DMS53 treated with DMSO at 0.1 percent for 48 hours (cell line): ENCODE data around the gene KLF5.
"Not testable (repeated sequence)": the region's sequence is repeated elsewhere in the genome, so short reads cannot be mapped to it uniquely, and the experiment has no call there.

Experiments
- DNase-seq: peaks from one replicate; lab custom pipeline; 2025; ENCODE audit not compliant: unreplicated experiment; lab: John Stamatoyannopoulos, UW

KLF5 gene

DNA sequence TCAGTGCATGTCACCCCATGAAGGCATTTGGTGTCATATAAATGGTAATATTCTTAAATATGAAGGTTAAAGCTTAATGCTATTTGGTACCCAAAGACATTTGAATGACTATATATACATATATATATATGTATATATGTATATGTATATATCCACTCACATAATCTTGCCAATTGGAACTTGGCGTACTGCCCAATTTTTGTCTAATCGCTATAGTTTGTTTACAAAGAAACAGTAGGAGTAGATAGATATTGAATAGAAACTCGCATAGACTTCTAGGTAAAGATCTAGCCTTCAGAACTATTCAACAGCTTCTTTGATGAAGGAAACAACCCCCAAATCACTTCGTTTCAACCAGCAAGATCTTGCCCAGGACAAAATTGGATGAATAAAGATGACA is 24.1 kb downstream of the KLF5 start:
- DNase-seq: no peak

- DNase-seq: no peak
Measured at GRCh38 chr13:73088332-73088935, 29.6 kb downstream of the KLF5 start.

- DNase-seq: no peak
Measured at GRCh38 chr13:73089213-73089612, 30.4 kb downstream of the KLF5 start.

GRCh38 chr13:73090116-73090822 is 31.5 kb downstream of the KLF5 start:
- peak; percentile 75 for DNase-seq

DNA sequence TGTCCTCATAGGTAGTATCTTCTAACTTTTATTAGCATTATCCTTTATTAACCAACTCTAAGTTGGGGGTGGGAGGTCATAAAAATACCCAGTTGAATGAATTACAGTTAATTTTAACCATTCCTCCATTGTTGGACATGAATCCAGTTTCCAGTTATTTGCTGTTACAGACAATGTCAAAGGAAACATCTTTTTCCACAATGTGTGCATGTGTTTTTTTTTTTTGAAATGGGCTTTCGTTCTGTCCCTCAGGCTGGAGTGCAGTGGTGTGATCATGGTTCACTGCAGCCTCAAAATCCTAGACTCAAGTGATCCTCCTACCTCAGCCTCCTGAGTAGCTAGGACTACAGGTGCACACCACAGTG is 32.0 kb downstream of the KLF5 start:
- no peak for DNase-seq

DNA sequence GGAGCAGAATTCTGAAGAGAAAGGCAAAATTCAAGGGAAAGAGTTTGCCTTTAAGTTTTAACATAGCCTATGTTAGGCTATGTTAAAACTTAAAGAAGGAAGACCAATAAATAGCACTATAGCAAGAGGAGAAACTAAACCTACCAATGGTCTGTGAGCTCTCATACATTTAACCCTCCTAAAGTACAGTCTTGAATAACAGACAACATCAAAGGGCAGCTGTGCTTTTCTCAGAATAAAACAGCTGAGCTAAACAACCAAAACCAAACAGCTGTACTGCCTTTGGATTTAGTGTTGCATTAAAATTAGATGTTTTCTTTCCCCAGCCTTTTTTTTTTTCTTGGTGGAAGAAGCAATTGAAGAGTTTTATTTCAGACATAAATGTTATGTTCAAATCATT is 34.0 kb downstream of the KLF5 start:
- DNase-seq: peak; percentile 1

DNA sequence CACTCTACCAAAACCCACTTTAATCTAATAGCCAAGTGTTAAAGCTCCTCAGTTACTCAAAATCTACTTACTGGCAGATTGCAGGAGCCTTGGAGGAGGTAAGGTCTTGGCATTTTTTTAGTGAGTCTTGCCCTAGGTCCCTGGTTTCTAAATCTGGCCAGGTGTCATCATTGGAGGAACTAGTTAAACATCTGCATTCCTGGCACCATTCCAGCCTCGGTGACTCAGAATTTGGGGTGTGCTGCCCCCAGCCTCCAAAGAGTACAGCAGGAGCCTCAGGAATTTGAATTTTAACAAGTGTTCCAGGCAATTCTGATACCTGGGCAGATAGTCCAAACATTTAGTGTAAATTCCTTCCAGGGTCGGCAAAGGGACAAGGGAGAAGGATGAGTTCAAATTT is 37.4 kb downstream of the KLF5 start:
- DNase-seq: no peak

GRCh38 chr13:73096638-73097037 is 37.8 kb downstream of the KLF5 start:
- DNase-seq: no peak

- DNase-seq: not testable (repeated sequence)
Measured at GRCh38 chr13:73100781-73101180, 42.0 kb downstream of the KLF5 start.

DNA sequence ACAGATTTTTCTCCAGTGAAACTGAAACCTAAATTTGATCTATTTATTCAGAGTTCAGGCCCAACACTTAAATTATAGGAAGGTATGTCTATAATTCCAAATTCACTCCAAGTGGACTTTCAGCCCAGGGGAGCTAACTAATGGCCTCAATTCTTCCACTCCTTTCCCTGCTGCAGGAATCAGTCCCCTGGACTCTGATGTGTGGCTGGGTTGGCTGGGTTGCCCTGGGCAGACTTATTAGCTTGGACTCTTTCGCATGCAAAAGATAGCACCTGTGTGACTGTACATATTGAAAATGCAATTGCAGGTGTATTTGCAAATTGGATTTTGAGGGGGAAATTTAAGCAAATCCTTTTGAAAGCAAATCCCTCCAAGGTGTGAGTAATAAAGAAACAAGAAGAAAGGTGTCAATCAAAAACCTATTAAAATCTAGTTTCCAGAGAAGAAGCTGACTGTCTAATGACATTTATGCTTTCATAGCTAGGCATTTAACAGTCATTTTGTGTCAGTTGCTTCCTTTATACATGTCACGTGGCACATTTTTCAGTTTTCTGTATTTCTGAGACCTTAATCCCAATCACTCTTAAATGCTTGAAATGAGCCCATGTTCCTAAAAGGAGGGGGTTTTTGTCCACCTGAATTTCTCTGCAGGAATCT is 42.7 kb downstream of the KLF5 start:
- DNase-seq: no peak

GRCh38 chr13:73103238-73103637 is 44.4 kb downstream of the KLF5 start:
- no peak for DNase-seq

DNA sequence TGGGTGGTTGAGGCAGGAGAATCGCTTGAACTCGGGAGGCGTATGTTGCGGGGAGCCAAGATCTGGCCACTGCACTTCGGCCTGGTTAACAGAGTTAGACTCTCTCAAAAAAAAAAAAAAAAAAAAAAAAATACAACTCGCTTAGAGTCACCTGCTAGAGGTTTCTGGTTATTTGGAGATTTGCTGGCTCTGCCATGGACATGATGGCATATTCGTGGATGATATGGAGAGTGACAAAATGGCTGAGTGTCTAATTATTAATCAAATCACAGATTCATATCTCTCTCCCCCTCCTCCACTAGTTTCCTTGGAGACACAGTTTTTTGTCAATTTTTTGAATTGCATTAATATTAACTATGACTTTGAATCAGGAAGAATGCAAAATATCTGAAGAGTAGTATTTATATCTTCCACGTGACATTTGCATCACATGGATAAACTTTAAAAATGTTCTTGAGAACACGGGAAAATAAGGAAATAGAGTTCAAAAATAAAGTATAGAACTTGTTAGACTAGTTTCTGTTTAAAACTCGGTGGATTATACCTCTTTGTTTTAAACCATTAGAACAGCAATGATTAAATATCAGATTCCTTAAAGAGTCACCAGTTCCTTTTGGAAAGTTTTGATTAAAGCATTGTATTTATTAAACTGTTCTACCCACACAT is 47.8 kb downstream of the KLF5 start:
- DNase-seq: no peak

GRCh38 chr13:73107481-73107880 is 48.7 kb downstream of the KLF5 start:
- DNase-seq: no peak

DNA sequence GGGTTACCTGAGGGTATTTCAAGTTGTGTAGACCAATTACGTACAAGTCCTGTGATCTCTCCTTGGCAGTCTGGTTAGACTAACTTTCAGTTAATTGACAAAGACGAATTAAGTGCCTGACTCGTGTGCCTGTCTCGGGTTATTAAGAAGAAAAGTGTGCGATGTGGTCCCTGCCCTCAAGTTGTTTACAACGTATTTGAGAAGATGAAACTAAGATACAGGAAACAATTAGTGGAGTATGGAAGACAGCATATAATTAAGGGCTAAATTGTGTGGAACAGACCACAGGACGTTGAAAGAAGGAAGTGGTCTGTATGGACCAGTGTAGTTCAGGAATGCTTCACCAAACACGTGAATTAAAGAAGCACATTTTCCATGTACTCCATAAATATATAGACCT is 49.2 kb downstream of the KLF5 start:
- no peak for DNase-seq

GRCh38 chr13:73109288-73109899 is 50.6 kb downstream of the KLF5 start:
- no peak for DNase-seq

DNA sequence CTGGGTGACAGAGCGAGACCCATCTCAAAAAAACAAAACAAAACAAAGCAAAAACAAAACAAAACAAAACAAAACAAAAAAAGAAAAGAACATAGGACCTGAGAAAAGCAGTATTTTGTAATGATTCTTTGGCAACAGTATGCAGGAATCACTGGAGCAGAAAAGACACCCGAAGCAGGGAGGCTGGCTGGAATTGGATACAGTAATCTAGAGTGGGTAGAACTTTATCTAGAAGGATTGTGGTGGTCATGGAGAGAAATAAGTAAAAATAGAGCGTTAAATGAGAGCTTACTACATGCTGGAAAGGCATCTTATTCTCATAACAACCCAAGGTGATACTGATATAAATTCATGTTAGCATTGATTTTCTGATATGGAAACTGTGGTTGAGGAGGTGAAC is 51.2 kb downstream of the KLF5 start:
- no peak for DNase-seq

GRCh38 chr13:73110814-73111213 is 52.0 kb downstream of the KLF5 start:
- no peak for DNase-seq

DNA sequence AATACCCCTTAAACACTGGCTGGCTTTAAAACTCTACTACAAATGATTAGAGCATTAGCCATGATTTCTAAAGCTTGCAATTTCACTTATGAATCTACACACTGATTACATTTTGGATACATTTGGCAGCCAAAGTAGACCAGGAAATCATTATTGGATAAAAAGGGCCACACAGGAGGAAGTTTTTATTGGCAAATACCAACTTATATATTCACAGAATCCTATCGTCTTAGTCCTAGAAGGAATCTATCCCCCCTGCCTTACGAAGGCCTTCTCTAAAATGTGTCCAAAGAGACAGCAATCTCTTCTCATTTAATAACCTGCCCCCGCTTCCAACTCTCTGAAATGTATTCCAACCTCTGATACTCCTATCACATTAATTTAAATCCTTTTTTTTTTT is 52.5 kb downstream of the KLF5 start:
- DNase-seq: no peak

DNA sequence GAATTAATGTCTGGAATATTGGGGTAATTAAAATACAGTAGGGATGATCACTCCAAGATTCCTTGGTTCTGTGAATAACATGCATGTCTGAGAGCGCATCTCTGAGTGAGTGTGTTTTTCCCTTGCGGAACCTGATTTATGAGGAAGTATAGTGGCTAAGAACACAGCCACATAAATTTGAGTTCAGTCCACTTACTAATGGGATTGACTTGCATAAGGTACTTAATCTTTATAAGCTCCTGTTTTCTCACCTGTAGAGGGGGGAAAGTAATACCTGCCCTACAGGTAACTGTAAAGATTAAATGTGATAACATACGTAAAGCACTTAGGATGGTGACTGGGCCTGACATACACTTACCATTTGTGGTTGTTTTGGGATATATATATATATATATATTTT is 60.8 kb downstream of the KLF5 start:
- no peak for DNase-seq
